ENCODE data around the gene BICDL2. TPM values are rescaled to one million over a fixed set of nuclear protein-coding genes. Genes with fewer than 3 reads are reported as not detected.
"Not testable (repeated sequence)": the region's sequence is repeated elsewhere in the genome, so short reads cannot be mapped to it uniquely, and the experiment has no call there.

The BICDL2 gene
- total and polyA plus RNA-seq, 2 donors from 2014 or later, result 2.9 to 12.1 TPM

GRCh38 chr16:3071655-3072054, 34.9 kb upstream of the BICDL2 start:
- intact Hi-C loops (cut with DNase I), result no loop called here
- Histone ChIP-seq H3K4me3 (ENCODE audit: low read length in 3 of 3) (no peak overlapping the region), H3K9ac (ENCODE audit: low read length in 3 of 3) (no peak overlapping the region), H3K4me1 (ENCODE audit: control insufficient read depth in 2 of 3, insufficient read depth in 2 of 3, low read depth in 1 of 3, low read length in 3 of 3) (peaks cover 0 to 8% (median 0%) of the 10 kb centered on the region in 3 donors), H3K27me3 (ENCODE audit: control insufficient read depth, insufficient read depth, low read length) (no peaks in the 10 kb centered on the region), H3K36me3 (ENCODE audit: control insufficient read depth in 2 of 3, insufficient read depth in 3 of 3, low read length in 3 of 3) (no peaks in the 10 kb centered on the region), H3K9me3 (ENCODE audit: control insufficient read depth in 2 of 3, insufficient read depth in 1 of 3, low read length in 3 of 3) (no peaks in the 10 kb centered on the region), H3K27ac (ENCODE audit: low read depth in 2 of 2, low read length in 2 of 2) (no peak overlapping the region)
- no peak for FAIRE-seq
- TF ChIP-seq CTCF (IDR thresholded peaks at IDR 0.05; ENCODE audit: borderline replicate concordance, extremely low read depth, insufficient read depth), result no peak
- peak in 1 of 5 donors; percentile 15 for DNase-seq

- H3K36me3 ChIP-seq (ENCODE audit: control insufficient read depth in 2 of 3, insufficient read depth in 3 of 3, low read length in 3 of 3), result no peaks in the 10 kb centered on the region
- DNase-seq, result peak in 1 of 5 donors; percentile 43
- H3K4me1 ChIP-seq (ENCODE audit: control insufficient read depth in 2 of 3, insufficient read depth in 2 of 3, low read depth in 1 of 3, low read length in 3 of 3), result peaks cover 0 to 15% (median 0%) of the 10 kb centered on the region in 3 donors
- no peak overlapping the region for H3K4me3 ChIP-seq (ENCODE audit: low read length in 3 of 3)
- intact Hi-C loops (cut with DNase I), result no loop called here
- H3K9ac ChIP-seq (ENCODE audit: low read length in 3 of 3), result no peak overlapping the region
- no peak overlapping the region for H3K27ac ChIP-seq (ENCODE audit: low read depth in 2 of 2, low read length in 2 of 2)
- H3K9me3 ChIP-seq (ENCODE audit: control insufficient read depth in 2 of 3, insufficient read depth in 1 of 3, low read length in 3 of 3), result no peaks in the 10 kb centered on the region
- FAIRE-seq, result no peak
- no peaks in the 10 kb centered on the region for H3K27me3 ChIP-seq (ENCODE audit: control insufficient read depth, insufficient read depth, low read length)
- TF ChIP-seq CTCF (IDR thresholded peaks at IDR 0.05; ENCODE audit: borderline replicate concordance, extremely low read depth, insufficient read depth), result no peak
Measured at GRCh38 chr16:3070608-3071111, 33.9 kb upstream of the BICDL2 start.

- FAIRE-seq; H3K4me3 ChIP-seq (ENCODE audit: low read length in 3 of 3); H3K27me3 ChIP-seq (ENCODE audit: control insufficient read depth, insufficient read depth, low read length); H3K36me3 ChIP-seq (ENCODE audit: control insufficient read depth in 2 of 3, insufficient read depth in 3 of 3, low read length in 3 of 3); H3K9me3 ChIP-seq (ENCODE audit: control insufficient read depth in 2 of 3, insufficient read depth in 1 of 3, low read length in 3 of 3); H3K9ac ChIP-seq (ENCODE audit: low read length in 3 of 3); H3K27ac ChIP-seq (ENCODE audit: low read depth in 2 of 2, low read length in 2 of 2): not testable (repeated sequence)
- DNase-seq, result peak in 1 of 5 donors; percentile 69
- peaks cover 0 to 24% (median 9%) of the 10 kb centered on the region in 3 donors for H3K4me1 ChIP-seq (ENCODE audit: control insufficient read depth in 2 of 3, insufficient read depth in 2 of 3, low read depth in 1 of 3, low read length in 3 of 3)
- intact Hi-C loops (cut with DNase I), result loop anchor here (10.0 kb wide), 1 partner anchor 46 kb away; the partner anchor contains the start of gene ZNF205
Measured at GRCh38 chr16:3069146-3069545, 32.4 kb upstream of the BICDL2 start.

GRCh38 chr16:3068487-3068886, 31.7 kb upstream of the BICDL2 start:
- FAIRE-seq (no peak), DNase-seq (peak in 1 of 5 donors; percentile 66)
- no peak overlapping the region for H3K9ac ChIP-seq (ENCODE audit: low read length in 3 of 3)
- no peak for TF ChIP-seq CTCF (IDR thresholded peaks at IDR 0.05; ENCODE audit: borderline replicate concordance, extremely low read depth, insufficient read depth)
- no peaks in the 10 kb centered on the region for H3K36me3 ChIP-seq (ENCODE audit: control insufficient read depth in 2 of 3, insufficient read depth in 3 of 3, low read length in 3 of 3)
- intact Hi-C loops (cut with DNase I), result loop anchor here (10.0 kb wide), 1 partner anchor 46 kb away; the partner anchor contains the start of gene ZNF205
- H3K27ac ChIP-seq (ENCODE audit: low read depth in 2 of 2, low read length in 2 of 2), result no peak overlapping the region
- H3K4me1 ChIP-seq (ENCODE audit: control insufficient read depth in 2 of 3, insufficient read depth in 2 of 3, low read depth in 1 of 3, low read length in 3 of 3), result peaks cover 0 to 18% (median 9%) of the 10 kb centered on the region in 3 donors
- no peaks in the 10 kb centered on the region for H3K27me3 ChIP-seq (ENCODE audit: control insufficient read depth, insufficient read depth, low read length)
- no peak overlapping the region for H3K4me3 ChIP-seq (ENCODE audit: low read length in 3 of 3)
- H3K9me3 ChIP-seq (ENCODE audit: control insufficient read depth in 2 of 3, insufficient read depth in 1 of 3, low read length in 3 of 3), result no peaks in the 10 kb centered on the region

Data from kidney (tissue), 14 donors.